SKM-1 treated with dmso at 0.1 percent for 144 hours (cell line): ENCODE results near the gene OR52I2.

Experiments used
- DNase-seq: peaks from one replicate; lab custom pipeline; 2025; ENCODE audit not compliant: unreplicated experiment; lab: John Stamatoyannopoulos, UW

Gene OR52I2

DNA sequence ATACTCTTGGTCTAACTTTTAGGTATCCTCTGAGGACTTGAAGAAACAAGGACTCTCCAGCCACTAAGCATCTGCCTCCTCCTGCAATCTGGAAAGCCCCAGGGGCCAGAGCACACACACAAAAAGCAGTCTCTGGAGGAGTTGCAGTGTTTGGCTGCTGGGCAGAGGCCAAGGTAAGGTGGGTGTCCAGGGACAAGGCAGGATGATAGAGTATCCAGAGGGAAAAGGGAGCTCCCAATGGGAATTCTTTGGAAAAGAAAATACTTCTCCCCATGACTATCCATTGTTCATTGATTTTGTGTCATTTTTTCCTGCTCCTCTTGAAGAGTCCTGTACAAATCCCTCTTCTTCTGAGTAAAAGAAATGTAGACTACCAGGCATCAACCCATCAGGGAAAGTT is at the start of gene OR52I2:
Gene OR52I2 (plus strand): TSS at position 301 of the 400 bp plus-strand sequence.
- no peak for DNase-seq

DNA sequence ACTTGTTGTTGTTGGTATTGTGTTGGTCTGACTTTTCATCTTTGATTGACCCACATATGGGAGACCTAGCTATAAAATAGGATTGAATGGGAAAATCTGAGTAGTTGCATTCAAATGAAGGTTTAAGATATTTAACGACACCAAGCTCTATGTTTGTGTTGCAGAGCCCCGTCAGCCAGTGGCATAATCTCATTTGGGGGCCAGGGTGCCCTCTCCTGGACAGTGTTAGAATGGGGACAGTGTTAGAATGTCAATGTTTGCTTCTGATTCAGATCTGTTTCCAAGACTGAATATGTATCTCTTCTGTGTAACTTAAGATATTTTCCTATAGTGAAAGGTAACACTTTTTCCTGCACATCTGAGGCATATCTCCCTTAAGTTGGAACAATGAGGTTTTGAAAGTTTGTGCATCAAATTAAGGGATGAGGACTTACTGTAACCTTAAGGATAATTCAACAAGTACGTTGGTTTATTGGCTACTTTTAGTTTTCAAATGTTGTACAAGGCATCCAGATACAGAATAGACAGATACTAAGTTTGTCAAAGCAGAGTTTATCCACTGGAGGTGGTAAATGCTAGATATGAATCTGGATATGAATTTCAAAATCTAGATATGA is 41.8 kb upstream of the OR52I2 start:
- DNase-seq = peak; percentile 61

DNA sequence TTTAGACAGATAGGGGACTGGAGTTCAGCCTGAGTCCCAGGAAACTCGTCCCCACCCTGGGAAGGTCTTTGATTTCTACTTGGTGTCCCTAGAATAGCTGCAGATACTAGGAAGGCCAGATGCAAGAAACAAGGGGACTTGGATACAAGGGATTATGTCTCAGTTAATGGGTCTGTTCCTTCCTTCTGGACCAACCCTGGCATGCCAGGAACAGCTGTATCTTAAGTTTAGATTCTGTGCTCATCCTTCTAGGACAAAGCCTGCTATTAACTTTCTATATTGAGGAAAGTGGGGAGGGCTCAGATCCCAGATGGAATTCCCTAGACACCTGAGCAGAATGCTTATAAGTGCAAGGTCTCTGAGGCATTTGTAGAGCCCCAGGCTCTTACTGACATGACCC is 40.5 kb upstream of the OR52I2 start:
- no peak for DNase-seq

DNA sequence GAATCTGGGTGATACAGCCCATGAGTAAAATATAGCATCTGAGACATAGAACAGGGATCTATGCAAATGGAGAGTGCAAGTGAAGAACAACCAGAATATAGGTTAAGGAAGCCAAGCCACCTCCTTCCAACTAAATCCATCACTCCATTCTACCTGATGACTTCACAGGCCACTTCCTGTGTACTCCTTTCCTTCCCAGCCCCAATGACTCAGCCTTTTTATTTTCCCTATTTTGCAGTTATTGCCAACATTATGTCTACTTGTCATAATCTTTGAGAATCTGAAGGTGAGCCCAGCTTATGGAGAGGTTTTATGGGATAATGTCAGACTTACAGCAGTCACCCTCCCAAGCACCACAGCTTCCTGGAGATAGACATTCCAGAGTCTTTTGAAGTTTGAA is 38.0 kb upstream of the OR52I2 start:
- no peak for DNase-seq

DNA sequence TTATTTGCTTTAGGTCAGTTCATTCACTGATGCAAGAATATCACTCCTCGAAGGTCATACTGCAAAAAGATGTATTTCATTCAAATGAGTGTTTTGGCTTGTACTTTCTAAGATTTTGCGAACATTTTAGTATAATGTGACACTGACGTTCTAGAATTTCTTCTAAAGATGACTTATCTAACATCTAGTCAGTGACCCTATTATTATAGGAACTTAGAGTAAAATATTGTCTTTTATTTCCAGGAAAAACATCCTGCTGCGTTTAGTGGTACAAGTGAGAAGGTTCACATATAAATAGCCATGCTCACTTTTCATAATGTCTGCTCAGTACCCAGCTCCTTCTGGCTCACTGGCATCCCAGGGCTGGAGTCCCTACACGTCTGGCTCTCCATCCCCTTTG is 36.7 kb upstream of the OR52I2 start, which contains the start of gene OR52M1:
Gene OR52M1 (plus strand): TSS at position 301 of the 400 bp plus-strand sequence. CDS start 0 bp downstream, at position 301.
- no peak for DNase-seq

DNA sequence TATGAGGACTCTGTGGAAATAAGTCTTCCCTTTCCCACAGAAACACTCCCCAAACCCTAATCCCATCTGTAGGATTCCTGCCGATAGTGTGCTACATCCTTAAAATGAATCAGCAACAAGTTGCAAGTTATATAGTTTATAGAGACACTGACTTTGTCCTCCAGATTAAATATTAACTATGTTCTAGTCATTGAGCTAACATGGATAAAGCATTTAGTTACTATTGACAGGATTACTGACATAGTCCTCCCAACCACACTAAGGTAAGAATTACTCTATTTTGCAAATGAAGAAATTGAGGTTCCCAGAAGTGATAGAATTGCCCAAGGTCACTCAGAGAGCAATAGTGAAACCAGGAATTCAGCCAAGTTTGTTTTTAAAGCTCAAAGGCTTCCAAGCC is 34.7 kb upstream of the OR52I2 start:
- DNase-seq = no peak

DNA sequence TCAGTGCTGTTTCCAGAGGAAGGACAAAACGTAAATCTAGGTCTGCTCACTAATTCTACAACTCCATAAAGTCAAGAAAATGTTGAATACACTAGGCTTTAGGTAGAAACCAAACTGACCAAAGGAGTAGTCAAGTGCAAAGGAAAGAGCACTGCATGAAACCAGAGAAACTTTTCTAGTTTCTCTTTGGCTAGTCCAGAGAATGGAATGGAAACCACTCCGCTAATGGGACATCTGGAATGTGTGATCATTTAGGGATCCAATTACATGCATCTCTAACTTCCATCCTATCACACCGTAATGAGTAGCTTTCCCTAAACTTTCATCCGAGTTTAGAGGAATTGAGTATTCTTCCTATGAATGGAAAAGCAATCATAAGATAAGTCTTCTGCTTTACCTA is 34.1 kb upstream of the OR52I2 start:
- DNase-seq = no peak

DNA sequence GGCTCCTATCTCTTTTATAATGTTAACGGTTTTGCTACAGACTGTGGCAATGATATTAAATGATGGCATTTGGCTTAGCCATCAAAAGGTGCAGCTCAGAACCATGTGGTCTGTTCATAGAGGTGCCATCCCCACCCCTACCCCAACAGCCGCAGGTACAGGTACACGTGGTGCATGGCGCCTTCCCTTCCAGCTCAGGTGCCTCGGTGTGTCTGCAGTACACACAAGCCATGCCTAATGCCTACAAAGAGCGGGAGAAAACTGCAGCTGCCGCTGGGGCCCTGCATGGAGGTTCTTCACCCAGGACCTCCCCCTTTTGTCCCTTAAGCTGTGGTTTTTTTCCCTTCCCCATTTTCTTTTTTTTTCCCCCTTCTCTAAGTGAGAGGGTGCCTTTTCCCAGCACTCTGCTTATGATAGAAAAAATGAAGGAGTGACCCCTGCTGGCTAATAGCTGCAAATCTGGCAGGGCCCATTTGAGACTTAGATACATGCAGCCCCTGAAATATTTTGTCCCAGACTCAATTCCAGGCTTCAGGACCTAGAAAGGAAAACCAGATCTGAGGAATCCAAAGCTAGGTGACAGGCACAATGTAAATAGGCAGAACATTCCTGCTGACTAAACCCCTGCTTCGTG is 30.1 kb upstream of the OR52I2 start:
- peak; percentile 24 for DNase-seq

DNA sequence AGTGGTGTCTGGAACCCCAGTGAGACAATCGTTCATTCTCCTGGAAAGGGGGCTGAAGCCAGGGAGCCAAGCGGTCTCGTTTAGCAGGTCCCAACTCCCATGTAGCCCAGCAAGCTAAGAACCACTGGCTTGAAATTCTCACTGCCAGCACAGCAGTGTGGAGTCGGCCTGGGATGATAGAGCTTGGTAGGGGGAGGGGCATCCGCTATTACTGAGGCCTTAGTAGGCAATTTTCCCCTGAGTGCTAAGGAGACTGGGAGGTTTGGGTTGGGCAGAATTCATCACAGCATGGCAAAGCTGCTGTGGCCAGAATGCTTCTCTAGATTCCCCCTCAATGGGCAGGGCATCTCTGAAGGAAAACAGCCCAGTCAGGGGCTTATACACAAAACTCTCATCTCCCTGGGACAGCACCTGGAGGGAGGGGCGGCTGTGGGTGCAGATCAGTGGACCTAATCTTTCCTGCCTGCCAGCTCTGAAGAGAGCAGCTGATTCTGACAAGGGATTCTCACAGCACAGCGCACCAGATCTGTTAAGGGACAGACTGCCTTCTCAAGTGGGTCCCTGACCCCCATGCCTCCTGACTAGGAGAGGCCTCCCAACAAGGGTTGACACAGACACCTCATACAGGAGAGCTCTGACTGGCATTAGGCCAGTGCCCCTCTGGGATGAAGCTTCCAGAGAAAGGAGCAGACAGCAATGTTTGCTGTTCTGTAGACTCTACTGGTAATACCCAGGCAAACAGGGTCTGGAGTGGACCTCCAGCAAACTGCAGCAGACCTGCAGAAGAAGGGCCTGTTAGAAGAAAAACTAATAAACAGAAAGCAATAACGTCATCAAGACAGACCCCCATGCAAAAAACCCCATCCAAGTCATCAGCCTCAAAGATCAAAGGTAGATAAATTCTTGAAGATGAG is 21.8 kb upstream of the OR52I2 start:
- DNase-seq = no peak

DNA sequence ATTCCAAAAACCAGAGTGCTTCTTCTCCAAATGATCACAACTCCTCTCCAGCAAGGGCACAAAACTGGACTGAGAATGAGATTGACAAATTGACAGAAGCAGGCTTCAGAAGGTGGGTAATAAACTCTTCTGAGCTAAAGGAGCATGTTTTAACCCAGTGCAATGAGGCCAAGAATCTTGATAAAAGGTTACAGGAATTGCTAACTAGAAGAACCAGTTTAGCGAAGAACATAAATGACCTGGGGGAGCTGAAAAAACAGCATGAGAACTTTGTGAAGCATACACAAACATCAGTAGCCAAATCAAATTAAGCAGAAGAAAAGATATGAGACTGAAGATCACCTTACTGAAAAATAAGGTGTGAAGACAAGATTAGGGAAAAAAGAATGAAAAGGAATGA is 21.1 kb upstream of the OR52I2 start:
- DNase-seq = no peak

DNA sequence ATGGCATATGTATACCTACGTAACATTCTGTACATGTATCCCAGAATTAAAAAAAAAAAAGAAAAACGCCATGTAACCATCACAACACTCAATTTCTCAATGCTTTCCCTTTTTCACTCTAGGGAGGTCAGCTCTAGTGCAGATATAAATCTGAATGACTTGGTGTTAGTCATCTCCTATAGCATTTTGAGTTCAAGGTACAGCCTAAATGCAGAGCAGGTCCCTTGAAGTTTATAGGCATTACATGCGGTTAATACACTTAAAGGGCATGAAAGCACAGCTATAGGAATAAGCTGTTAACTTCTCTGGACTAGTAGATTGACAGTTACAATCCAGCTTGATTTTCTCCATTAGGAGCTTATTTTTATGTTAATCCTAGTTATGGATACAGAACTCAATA is 16.2 kb upstream of the OR52I2 start:
- DNase-seq = no peak

DNA sequence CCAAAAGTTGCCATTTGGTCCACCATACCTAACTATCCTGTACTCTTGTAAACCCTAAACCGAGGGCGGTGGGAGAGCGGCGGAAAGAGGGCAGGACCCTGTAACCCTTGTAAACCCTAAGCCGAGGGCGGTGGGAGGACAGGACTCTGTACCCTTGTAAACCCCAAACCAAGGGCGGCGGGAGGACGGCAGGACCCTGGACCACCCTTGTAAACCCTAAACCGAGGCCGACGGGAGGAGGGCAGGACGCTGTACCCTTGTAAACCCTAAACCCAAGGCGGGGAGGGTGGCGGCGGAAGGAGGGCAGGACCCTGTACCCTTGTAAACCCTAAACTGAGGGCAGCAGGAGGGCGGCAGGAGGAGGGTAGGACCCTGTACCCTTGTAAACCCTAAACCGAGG is 12.5 kb upstream of the OR52I2 start:
- no peak for DNase-seq

DNA sequence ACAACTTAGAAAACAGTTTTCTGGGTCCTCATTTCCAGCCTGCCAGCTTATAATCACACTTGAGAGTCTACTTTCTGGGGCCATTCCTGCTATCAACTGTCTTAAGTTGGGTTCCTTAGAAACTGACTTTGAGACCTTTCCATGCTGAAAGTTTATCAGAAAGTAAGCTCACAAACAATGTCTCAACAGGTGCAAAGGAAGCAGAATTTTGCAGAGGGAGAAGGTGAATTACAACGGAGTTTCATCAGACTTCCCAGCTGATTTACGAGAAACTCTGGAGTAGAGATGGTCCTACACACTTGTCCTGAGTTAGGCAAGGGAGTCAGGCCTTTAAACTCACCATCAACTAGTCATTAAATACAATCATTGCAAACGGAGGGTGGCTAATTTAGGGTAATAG is 4.7 kb upstream of the OR52I2 start:
- DNase-seq = no peak

DNA sequence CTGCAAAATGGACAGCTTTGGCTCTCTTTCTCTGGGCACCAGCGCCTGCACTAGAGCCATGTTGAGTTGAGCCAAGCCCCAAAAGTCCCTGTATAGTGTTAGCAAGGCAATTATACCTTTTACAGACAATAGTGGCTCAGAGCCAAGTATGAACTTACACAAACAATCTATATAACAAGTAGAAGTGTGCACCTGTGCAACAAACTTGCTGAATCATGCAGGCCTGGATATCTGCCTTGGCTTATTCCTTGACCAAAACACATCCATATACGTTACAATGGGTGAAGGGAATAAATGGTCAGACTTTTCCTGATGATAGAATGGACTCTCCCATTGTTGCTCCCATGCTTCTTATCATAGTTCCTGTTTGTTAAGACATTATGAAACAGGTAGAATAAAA is 3.8 kb upstream of the OR52I2 start:
- DNase-seq = no peak

DNA sequence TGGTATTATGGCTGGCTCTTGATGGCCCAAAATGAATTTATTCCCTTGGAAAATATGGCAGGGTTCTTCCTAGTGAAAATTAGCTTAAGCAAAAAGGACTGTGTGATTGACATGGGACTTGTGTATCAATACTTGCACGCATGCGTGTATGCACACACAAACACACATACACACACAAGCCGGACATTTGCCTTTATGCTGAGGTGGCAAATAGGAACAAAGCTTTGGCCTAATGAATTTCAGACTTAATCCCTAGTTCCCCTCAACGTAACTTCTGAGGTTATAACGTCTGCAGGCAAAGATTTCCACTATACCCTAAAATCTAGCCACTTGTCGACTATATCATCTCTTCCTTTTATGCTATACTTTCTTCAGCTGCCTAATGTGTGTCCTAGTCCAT is 2.9 kb upstream of the OR52I2 start:
- DNase-seq = no peak

DNA sequence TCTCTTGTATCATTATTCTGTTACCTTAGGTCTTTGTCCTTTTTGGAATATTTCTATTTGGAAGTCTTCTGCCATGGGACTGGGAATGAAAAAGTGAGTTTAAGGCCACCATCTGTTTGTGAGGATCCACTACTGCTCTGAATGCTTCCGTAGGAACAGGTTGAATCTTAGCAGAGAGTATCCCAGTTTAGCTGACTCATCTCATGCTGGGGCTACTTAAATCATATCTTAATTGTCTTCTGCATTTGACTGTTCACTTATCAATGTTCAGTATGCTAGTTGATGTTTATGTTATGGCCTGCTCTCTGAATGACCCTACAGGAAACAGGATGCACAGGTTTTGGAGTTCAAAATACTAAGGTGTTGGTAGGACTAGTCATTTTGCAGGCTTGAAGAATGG is 1.4 kb upstream of the OR52I2 start:
- DNase-seq = no peak

DNA sequence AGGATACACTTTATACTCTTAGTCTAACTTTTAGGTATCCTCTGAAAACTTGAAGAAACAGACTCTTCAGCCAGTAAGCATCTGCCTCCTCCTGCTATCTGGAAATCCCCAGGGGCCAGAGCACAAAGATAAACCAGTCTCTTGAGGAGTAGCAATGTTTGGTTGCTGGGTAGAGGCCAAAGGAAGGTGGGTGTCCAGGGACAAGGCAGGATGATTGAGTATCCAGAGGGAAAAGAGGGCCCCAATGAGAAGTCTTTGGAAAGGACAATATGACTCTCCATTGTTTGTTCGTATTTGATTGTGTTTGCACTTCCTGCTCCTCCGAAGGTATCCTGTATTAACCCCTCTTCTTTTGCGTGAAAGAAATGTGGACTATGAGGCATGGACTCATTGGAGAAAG is 7.5 kb downstream of the OR52I2 start:
- no peak for DNase-seq

DNA sequence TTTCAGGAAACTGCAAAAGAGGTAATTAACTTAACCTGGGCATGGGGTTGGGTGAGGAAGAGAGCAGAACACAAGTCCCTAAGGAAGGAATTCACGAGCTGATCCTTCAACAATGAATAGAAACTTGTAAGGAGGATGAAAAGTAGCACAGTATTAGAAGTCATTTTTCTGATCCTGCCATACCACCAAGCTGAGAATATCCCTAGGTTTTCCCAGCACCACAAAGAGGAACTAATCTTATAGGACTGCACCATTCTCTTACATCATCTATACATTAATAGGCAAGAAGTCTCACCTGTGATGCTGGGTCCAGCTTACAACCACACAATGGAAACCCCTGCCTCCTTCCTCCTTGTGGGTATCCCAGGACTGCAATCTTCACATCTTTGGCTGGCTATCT is 12.2 kb downstream of the OR52I2 start, which contains the start of gene OR52I1:
Gene OR52I1 (plus strand): TSS at position 301 of the 400 bp plus-strand sequence. CDS start 0 bp downstream, at position 301.
- DNase-seq = no peak

DNA sequence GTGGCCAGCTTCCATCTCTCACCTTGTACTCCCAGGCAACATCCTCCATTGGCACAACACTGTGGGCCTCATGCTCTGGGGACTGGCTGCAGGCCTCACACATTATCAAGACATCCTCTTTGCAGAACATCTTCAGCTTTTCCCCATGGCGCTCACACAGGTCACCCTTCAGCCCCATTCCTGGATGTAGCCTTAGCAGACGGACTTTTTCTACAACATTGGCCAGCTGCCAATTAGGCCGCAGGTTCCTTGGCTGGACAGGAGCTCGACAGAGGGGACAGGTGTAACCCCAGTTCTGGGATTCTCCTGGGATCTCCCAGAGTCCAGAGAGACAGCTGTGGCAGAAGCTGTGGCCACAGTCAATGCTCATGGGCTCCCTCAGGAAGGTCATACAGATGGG is 23.5 kb downstream of the OR52I2 start:
- no peak for DNase-seq

DNA sequence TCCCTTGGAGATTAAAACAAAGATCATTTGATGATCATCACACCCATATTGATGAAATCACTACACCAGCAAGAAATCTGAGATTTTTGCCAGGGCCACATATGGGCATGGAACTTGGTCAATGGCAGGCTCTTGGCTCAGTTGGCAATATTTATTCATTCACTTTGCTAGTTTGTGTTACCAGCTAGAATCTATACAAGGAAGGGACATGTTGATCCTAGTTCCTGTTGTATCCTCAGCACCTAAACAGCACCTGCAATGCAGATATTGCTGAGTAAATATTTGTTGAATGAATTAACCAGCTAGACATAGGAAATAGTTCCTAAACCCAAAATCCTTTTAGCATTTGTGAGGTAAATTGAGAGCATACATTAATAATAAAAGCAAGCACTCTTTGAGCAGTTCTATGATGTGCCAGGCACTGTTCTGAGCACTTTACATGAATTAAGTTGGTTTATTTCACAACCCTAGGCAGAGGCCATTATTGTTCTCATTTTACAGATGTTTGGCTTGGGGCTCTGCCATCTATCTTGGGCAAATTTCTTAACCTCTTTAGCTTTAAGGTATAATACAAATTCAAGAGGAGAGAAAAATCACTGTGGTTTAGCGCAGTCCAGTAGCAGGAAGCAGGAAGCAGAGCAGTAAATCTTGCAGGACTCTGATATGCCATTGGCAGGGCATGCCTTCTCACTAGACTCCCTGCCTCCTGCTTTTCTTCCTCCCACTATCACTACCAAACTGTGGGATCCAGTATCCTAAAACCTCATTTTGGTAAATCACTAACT is 24.9 kb downstream of the OR52I2 start:
- no peak for DNase-seq

DNA sequence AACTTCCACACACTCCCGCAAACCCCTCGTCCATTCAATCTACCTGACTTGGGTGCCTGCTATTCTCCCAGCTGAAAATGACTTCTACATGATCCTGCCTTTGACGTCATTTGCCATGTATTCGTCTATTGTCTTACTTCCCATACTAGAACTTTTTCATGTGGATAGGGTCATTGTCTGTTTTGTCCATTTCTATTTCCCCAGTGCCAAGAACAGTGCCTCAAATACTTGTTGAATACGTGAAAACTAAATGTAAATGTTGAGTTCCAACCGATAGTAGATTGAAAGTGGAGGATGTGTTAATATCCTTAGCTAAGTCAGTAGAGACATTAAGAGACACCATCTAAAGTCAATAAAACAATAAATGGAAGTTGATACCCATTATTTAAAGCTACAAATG is 25.6 kb downstream of the OR52I2 start:
- no peak for DNase-seq
